Endothelial cell (in vitro differentiated cells): ENCODE data around the gene INAFM2. TPM values are rescaled to one million over a fixed set of nuclear protein-coding genes. Genes with fewer than 3 reads are reported as not detected.
A peak's percentile ranks its signal among the peaks of the same experiment; 100 is the strongest.

Experiments
- DNase-seq: peaks from one replicate; pipeline ENCODE4 v3.0.0; 2021; ENCODE audit warnings: low spot score
- H3K27ac Mint-ChIP-seq: one replicate; pipeline ENCODE4 v1.8.0; 2021; ENCODE audit warnings: mixed read lengths, inconsistent platforms; ENCODE audit not compliant: unreplicated experiment
- H3K27me3 Mint-ChIP-seq: one replicate; pipeline ENCODE4 v1.8.0; 2021; ENCODE audit warnings: mild to moderate bottlenecking, moderate library complexity, mixed read lengths, inconsistent platforms; ENCODE audit not compliant: unreplicated experiment
- H3K36me3 Mint-ChIP-seq: one replicate; pipeline ENCODE4 v1.8.0; 2021; ENCODE audit warnings: mild to moderate bottlenecking, low read depth, mixed read lengths, inconsistent platforms; ENCODE audit not compliant: unreplicated experiment
- H3K4me1 Mint-ChIP-seq: one replicate; pipeline ENCODE4 v1.8.0; 2021; ENCODE audit warnings: mild to moderate bottlenecking, mixed read lengths, inconsistent platforms; ENCODE audit not compliant: unreplicated experiment
- H3K4me3 Mint-ChIP-seq: one replicate; pipeline ENCODE4 v1.8.0; 2021; ENCODE audit warnings: mild to moderate bottlenecking, mixed read lengths, inconsistent platforms; ENCODE audit not compliant: unreplicated experiment
- H3K9me3 Mint-ChIP-seq: one replicate; pipeline ENCODE4 v1.8.0; 2021; ENCODE audit warnings: mixed read lengths, inconsistent platforms; ENCODE audit not compliant: unreplicated experiment
- total RNA-seq: library from RNA; stranded (reverse); fragmentation: NEBNext Ultra II Directional; extraction: Animal tissue kit (Norgen Biotek cat#: 25700); gene quantifications from one replicate; pipeline ENCODE4 v1.2.1, GENCODE V29; 2021; ENCODE audit not compliant: unreplicated experiment
- TF ChIP-seq, protein P1 (sequence below): fragments of 200-600 bp; sonication (generic); IDR thresholded peaks from one replicate; pipeline ENCODE4 v1.5.0; 2021; ENCODE audit warnings: antibody characterized with exemption; ENCODE audit not compliant: unreplicated experiment

INAFM2 gene
- total RNA-seq, 1 donor from 2014 or later: 17.7 TPM

GRCh38 chr15:40354408-40355171 lies 31.1 kb downstream of the INAFM2 start:
- Mint-ChIP-seq H3K27ac (peak overlapping the region; percentile 42), H3K36me3 (no peaks in the 10 kb centered on the region), H3K27me3 (peaks cover 15% of the 10 kb centered on the region), H3K9me3 (no peaks in the 10 kb centered on the region), H3K4me3 (no peak overlapping the region), H3K4me1 (peaks cover 8% of the 10 kb centered on the region)
- TF ChIP-seq, protein P1, sequence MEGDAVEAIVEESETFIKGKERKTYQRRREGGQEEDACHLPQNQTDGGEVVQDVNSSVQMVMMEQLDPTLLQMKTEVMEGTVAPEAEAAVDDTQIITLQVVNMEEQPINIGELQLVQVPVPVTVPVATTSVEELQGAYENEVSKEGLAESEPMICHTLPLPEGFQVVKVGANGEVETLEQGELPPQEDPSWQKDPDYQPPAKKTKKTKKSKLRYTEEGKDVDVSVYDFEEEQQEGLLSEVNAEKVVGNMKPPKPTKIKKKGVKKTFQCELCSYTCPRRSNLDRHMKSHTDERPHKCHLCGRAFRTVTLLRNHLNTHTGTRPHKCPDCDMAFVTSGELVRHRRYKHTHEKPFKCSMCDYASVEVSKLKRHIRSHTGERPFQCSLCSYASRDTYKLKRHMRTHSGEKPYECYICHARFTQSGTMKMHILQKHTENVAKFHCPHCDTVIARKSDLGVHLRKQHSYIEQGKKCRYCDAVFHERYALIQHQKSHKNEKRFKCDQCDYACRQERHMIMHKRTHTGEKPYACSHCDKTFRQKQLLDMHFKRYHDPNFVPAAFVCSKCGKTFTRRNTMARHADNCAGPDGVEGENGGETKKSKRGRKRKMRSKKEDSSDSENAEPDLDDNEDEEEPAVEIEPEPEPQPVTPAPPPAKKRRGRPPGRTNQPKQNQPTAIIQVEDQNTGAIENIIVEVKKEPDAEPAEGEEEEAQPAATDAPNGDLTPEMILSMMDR: no peak
- DNase-seq: peak; percentile 52

GRCh38 chr15:40355976-40356585 lies 32.6 kb downstream of the INAFM2 start:
- no peaks in the 10 kb centered on the region for H3K9me3 Mint-ChIP-seq
- no peak overlapping the region for H3K4me3 Mint-ChIP-seq
- H3K27ac Mint-ChIP-seq: no peak overlapping the region
- TF ChIP-seq, protein P1: no peak
- DNase-seq: no peak
- peaks cover 8% of the 10 kb centered on the region for H3K4me1 Mint-ChIP-seq
- no peaks in the 10 kb centered on the region for H3K36me3 Mint-ChIP-seq
- H3K27me3 Mint-ChIP-seq: peaks cover 17% of the 10 kb centered on the region

DNA sequence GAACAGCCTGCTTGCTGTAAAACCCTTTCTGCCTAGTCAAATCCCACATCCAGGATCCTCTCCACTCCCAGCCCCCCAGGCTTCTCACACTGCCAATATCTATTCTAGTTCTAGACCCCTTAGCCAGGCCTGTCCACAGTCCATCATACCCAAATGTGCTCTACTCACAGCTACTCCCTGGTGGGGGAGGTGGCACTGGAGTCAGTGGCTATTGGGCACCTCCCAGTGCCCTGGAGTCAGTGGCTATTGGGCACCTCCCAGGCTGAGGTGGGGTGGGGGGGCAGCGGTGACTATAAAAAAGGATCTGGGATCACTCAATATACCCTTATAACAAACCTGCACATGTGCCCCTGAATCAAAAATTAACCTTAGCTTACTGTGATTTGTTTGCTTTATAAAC lies 33.8 kb downstream of the INAFM2 start:
- peaks cover 17% of the 10 kb centered on the region for H3K27me3 Mint-ChIP-seq
- no peaks in the 10 kb centered on the region for H3K9me3 Mint-ChIP-seq
- DNase-seq: no peak

DNA sequence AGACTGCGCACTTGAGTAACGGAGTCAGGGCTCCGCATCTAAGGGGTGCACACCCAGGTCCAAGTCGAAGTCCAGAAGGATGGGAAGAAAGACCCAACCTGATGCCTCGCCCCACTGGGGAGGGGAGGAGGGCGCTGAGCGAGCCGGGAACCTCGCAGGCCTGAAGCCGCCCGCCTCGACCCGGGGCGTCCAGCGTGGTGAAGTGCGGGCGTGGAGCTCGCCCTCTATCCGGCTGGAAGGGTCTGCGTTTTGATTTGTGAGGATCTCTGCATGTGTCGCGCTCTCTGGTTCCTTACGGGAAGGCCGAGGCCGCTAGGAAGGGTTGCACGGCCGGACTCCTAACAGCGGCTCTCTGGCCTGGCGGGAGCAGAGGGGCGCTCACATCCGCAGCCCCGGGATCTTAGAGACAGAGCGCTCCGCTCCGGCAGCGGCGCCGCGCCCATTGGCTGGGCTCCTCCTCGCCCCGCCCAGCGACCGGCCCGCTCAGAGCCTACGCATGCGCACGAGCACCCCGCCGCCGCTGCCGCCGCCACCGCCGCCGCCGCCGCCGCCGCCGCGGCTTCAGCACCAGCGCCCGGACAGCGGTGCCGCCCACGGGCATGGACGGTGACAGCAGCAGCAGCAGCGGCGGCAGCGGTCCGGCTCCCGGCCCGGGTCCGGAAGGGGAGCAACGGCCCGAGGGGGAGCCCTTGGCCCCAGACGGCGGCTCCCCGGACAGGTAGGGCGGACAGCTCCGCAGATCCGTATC lies 34.4 kb downstream of the INAFM2 start, which contains the start of gene DISP2:
Gene DISP2, plus strand, starts transcription at position 497 of the 748 bp plus-strand sequence. Its CDS starts 103 bp downstream, at position 600.
- peaks cover 17% of the 10 kb centered on the region for H3K27me3 Mint-ChIP-seq
- H3K36me3 Mint-ChIP-seq: no peaks in the 10 kb centered on the region
- H3K27ac Mint-ChIP-seq: peak within 1 kb of the TSS; percentile 9
- peak within 1 kb of the TSS; percentile 78 for H3K4me3 Mint-ChIP-seq
- DNase-seq: peak; percentile 94
- H3K4me1 Mint-ChIP-seq: peaks cover 8% of the 10 kb centered on the region
- TF ChIP-seq, protein P1: no peak
- no peaks in the 10 kb centered on the region for H3K9me3 Mint-ChIP-seq

More for the DNA sequence above, 33.8 kb downstream of the INAFM2 start:
- Mint-ChIP-seq H3K36me3 (no peaks in the 10 kb centered on the region), H3K4me1 (peaks cover 8% of the 10 kb centered on the region), H3K27ac (peak overlapping the region; percentile 9), H3K4me3 (peak overlapping the region; percentile 34)
- TF ChIP-seq, protein P1: no peak
